ENCODE measurements around the gene CTAG1A.
"Not testable (repeated sequence)": the region's sequence is repeated elsewhere in the genome, so short reads cannot be mapped to it uniquely, and the experiment has no call there.

DNA sequence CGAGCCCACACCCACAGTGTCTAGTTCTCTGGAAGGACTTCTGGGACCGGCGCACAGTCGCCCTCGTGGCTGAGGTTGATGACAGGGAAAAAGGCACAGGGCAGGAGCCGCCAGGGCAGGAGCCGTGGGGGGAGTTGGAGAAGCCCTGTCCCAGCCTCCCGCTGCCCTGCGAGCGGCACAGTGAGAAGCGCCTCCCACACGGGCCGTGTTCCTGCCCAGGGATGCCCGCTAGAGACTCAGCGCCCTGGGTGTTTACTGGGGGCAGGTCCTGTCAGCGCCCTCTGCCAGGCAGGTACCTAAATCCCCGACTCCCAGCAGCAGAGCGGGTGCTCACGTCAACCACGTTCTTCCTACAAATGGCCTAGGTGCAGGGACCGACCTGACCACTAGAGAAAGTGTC is 26.0 kb upstream of the CTAG1A start:
- TF ChIP-seq POLR2A (IDR thresholded peaks at IDR 0.05) = not testable (repeated sequence)
- TF ChIP-seq, protein P1, sequence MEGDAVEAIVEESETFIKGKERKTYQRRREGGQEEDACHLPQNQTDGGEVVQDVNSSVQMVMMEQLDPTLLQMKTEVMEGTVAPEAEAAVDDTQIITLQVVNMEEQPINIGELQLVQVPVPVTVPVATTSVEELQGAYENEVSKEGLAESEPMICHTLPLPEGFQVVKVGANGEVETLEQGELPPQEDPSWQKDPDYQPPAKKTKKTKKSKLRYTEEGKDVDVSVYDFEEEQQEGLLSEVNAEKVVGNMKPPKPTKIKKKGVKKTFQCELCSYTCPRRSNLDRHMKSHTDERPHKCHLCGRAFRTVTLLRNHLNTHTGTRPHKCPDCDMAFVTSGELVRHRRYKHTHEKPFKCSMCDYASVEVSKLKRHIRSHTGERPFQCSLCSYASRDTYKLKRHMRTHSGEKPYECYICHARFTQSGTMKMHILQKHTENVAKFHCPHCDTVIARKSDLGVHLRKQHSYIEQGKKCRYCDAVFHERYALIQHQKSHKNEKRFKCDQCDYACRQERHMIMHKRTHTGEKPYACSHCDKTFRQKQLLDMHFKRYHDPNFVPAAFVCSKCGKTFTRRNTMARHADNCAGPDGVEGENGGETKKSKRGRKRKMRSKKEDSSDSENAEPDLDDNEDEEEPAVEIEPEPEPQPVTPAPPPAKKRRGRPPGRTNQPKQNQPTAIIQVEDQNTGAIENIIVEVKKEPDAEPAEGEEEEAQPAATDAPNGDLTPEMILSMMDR (IDR thresholded peaks at IDR 0.05) = not testable (repeated sequence)
